Left lobe of liver (tissue), 1 donor: Measurements from ENCODE around the gene RELL1. TPM values are rescaled to one million over a fixed set of nuclear protein-coding genes. Genes with fewer than 3 reads are reported as not detected.

ENCODE experiments used
- total RNA-seq: library from RNA; stranded (reverse); gene quantifications from one replicate; pipeline ENCODE4 v1.2.1, GENCODE V29; 2021
- donor health status: DM: no; HTN: yes; CAD: no.

RELL1 gene
- total RNA-seq, 1 donor from 2014 or later: 3.9 TPM

Other genes starting within 250 kb of the RELL1 start
- gene PGM2, start 140.3 kb upstream of the RELL1 start, total RNA-seq: 6.2 TPM
- 28.0 TPM for gene TBC1D1, start 204.7 kb upstream of the RELL1 start, total RNA-seq